Measurements from ENCODE around the gene BBX.

DNA sequence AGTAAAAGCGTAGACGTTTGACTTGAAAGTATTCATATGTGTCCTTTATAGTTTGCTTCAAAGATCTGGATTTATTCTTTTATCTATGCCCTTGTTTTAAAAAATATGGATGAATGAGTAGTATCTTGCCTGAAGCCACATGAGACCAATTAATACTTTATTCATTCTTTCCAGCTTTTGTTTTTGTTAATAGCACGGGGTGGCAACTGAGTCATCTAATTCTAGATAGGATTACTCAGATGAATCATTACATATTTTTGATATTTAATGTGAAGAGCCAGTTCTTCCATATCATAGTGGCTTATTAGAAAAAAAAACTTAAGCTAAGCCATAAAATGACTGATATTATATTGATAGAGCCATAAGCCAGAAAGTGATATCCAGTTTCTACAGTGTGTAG is 121.9 kb downstream of the BBX start:
- TF ChIP-seq POLR2AphosphoS5 (IDR thresholded peaks at IDR 0.05; ENCODE audit: low read depth, low read length) (no peak), FOXP2 (optimal IDR thresholded peaks at IDR 0.05; ENCODE audit: borderline replicate concordance, extremely low read depth, extremely low read length, insufficient read depth) (no peak)
- TF ChIP-seq, protein P1, sequence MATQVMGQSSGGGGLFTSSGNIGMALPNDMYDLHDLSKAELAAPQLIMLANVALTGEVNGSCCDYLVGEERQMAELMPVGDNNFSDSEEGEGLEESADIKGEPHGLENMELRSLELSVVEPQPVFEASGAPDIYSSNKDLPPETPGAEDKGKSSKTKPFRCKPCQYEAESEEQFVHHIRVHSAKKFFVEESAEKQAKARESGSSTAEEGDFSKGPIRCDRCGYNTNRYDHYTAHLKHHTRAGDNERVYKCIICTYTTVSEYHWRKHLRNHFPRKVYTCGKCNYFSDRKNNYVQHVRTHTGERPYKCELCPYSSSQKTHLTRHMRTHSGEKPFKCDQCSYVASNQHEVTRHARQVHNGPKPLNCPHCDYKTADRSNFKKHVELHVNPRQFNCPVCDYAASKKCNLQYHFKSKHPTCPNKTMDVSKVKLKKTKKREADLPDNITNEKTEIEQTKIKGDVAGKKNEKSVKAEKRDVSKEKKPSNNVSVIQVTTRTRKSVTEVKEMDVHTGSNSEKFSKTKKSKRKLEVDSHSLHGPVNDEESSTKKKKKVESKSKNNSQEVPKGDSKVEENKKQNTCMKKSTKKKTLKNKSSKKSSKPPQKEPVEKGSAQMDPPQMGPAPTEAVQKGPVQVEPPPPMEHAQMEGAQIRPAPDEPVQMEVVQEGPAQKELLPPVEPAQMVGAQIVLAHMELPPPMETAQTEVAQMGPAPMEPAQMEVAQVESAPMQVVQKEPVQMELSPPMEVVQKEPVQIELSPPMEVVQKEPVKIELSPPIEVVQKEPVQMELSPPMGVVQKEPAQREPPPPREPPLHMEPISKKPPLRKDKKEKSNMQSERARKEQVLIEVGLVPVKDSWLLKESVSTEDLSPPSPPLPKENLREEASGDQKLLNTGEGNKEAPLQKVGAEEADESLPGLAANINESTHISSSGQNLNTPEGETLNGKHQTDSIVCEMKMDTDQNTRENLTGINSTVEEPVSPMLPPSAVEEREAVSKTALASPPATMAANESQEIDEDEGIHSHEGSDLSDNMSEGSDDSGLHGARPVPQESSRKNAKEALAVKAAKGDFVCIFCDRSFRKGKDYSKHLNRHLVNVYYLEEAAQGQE (IDR thresholded peaks at IDR 0.05; ENCODE audit: insufficient read depth in 1 of 2, low read depth in 2 of 2, low read length in 2 of 2) = no peak

Measured in PFSK-1 (cell line).